GM18498 (cell line): Measurements from ENCODE around the gene SUN5.
"Not testable (repeated sequence)": the region's sequence is repeated elsewhere in the genome, so short reads cannot be mapped to it uniquely, and the experiment has no call there.

ENCODE experiments used
- ATAC-seq: cut with Tn5 transposase; IDR thresholded peaks from one replicate; pipeline ENCODE4 v1.9.1; 2021; ENCODE audit warnings: mild to moderate bottlenecking, moderate library complexity; ENCODE audit not compliant: unreplicated experiment

The SUN5 gene

GRCh38 chr20:32965581-32966373 is 38.5 kb downstream of the SUN5 start:
- no peak for ATAC-seq

DNA sequence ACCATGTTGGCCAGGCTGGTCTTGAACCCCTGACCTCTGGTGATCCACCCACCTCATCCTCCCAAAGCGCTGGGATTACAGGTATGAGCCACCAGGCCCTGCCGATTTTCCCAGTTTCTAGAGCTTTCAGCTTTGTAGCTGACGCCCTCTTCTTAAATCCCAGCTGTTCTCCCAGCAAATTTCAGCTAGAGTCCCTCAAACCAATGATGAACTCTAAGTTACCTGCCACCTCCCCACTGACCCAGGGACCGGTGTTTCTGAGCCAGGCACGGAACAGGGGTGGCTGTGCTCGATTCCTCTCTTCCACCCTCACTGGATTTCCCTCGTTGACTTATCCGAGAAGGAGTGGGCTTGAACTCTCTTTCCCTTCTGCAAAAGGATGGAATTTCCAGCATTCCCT is 39.1 kb downstream of the SUN5 start:
- ATAC-seq: no peak

DNA sequence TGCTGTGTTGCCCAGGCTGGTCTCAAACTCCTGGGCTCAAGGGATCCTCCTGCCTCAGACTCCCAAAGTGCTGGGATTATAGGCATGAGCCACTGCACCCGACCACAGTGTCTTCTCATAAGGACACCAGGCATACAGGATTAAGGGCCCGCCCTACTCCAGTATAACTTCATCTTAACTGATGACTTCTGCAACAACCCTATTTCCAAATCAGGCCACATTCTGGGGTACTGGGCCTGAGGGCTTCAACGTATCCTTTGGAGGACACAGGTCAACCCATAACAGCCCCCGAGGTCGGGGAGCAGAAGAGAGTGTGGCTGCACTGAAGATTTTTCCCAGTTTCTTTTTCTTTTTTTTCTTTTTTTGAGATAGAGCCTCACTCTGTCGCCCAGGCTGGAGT is 39.7 kb downstream of the SUN5 start:
- ATAC-seq: no peak

- no peak for ATAC-seq
These were observed 41.1 kb downstream of the SUN5 start for GRCh38 chr20:32963176-32963575.

DNA sequence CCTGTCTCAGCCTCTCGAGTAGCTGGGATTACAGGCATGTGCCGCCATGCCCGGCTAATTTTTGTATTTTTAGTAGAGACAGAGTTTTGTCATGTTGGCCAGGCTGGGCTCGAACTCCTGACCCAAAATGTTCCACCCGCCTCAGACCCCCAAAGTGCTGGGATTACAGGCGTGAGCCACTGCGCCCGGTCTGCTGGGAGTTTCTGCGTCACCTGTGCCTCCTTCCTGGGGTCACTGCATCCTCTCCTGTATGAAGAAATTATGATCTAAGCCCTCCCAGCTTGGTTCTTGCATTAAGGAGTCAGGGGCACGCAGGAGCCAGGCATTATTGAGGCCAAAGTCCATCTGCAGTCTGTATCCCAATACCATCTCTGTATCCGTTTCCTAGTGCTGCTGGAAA is 41.6 kb downstream of the SUN5 start:
- ATAC-seq: not testable (repeated sequence)

GRCh38 chr20:32962053-32962452 is 42.2 kb downstream of the SUN5 start:
- no peak for ATAC-seq

DNA sequence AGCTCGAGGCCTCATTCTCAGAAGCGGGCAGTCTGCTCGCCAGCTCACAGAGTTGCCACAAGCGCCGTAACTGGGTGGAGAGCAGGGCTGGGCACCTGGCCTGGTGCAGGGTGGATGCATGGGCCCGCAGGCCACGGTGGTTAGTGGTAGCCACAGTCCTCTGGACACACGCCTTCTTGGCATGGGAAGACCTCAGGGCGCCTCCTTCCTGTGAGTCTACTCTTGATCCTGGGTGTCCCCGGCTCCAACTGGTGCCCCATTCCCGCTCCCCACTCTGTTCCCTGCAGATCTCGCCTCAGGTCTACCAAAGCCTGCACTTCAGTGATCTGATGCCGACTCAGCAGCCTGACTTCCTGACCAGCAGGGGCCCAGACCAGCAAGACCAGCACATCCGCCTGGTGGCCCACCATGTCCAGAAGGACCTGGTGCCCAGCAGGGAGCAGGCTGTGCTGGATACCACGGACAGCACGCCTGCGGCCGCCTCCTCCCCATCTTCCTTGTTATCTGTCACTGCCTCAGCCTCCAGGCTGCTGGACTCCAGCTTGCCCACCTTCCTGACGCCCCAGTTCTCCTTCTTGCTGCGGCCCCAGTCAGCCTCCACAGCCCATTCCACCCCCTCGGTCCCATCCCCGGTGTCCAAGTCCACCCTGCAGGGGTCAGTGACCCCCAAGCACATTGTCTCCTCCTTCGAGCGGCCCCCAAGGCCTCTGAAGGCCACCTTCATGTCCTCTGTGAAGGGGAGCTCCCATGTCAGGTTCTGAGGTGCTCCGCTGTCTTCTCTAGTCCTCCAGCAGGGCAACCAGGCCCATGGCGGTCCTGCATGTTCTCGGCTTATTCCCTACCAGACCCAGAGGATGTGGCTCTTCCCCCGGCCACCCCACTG is 43.1 kb downstream of the SUN5 start:
- ATAC-seq: no peak

GRCh38 chr20:32960222-32960518 is 44.1 kb downstream of the SUN5 start:
- ATAC-seq: no peak

GRCh38 chr20:32959351-32960221 is 44.6 kb downstream of the SUN5 start:
- ATAC-seq: no peak

DNA sequence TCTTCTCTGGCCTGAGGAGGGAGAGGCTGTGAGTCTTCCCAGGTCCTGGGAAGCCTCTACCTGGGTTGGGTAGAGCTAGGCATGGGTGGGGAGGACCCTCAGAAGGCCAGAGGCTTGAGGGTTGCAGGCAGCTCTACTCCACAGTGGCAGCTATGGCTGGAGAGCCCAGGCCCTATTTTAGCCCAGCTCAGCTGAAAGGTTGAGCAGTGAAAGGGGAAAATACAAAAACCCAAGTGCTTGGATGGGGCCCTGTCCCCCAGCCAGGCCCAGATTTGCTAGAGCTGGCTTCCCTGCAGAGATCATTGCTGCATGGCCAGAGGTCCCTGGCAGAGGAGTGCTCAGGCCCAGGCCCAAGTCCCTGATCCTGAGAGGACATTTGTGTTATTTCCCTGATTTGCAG is 45.7 kb downstream of the SUN5 start:
- ATAC-seq: no peak

GRCh38 chr20:32957459-32957858 is 46.8 kb downstream of the SUN5 start:
- ATAC-seq: no peak

DNA sequence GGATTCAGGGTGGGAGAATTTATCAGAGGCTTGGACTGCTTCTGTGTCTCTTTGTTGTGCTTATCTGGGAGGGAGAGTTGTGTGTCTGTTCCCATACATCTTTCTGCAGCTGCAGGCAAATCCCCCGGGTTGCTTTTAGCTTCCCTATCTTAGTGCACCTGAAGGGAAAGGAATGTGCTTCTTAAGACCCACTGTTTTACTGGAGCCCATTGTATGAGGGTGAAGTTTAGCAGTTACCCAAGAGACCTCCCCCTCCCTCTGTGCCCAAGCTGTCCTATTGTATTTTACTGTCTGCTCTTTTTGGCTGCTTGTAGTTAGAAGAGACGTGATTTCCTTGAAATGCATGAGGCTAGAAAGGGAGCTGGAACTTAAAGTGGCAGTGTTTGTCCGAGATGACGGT is 53.7 kb downstream of the SUN5 start:
- not testable (repeated sequence) for ATAC-seq

GRCh38 chr20:32946629-32947028 is 57.6 kb downstream of the SUN5 start:
- ATAC-seq: no peak

GRCh38 chr20:32945710-32946221 is 58.5 kb downstream of the SUN5 start:
- no peak for ATAC-seq

DNA sequence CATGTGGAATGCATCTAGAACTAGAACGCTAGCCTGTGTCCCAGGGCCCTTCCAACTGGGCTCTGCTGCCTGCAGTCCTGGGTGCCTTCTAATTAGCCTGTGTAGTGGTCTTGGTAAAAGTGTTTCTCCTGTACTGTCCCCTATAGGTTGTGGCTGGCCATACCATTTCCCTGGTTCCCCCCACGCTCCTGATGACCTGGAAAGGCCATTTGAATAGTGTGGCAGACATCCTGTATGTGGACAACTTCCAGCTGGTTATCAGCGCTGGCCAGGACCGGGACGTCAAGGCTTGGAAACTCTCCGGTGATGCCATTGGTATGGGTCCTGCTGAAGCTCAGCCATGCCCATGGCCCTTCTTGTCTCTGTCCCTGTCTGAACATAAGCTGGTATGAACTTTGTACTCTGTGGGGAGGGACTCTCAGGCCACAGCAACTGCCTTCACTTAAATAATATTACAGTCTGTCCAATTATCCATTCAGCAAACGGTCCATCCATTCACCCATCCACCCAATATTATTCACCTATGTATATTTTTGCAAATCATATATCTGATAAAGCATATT is 60.7 kb downstream of the SUN5 start:
- ATAC-seq: no peak

DNA sequence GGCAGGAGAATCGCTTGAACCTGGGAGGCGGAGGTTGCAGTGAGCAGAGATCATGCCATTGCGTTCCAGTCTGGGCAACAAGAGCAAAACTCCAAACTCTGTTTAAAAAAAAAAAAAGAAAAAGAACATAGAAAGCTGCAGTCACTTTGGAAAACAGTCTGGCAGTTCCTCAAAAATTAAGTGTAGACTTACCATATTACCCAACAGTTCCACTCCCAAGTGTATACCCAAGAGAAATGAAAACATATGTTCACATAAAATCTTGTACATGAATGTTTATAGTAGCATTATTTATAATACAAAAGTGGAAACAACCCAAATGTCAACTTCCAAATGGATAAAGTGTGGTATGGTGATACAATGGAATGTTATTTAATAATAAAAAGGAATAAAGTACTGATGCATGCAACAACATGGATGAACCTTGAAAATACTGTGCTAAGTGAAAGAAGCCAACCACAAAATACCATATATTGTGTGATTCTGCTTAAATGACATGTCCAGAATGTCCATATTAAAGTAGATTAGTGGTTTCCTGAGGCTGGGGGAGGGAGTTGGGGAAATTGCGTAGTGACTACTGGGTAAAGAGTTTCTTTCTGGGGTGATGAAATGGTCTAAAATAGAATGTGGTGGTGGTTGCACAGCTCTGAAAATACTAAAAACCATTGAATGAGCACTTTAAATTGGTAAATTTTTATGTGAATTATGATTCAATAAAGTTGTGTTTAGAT is 62.9 kb downstream of the SUN5 start:
- ATAC-seq: no peak

GRCh38 chr20:32934580-32934979 is 69.7 kb downstream of the SUN5 start:
- ATAC-seq: no peak
